Measurements from ENCODE around the gene FANCE. TPM values are rescaled to one million over a fixed set of nuclear protein-coding genes. Genes with fewer than 3 reads are reported as not detected.
A peak's percentile ranks its signal among the peaks of the same experiment; 100 is the strongest.

FANCE gene
- polyA plus RNA-seq, 1 donor (not counting 4 experiments of a cell fraction or from before 2014, with no cell fraction given), result 6.4 TPM

DNA sequence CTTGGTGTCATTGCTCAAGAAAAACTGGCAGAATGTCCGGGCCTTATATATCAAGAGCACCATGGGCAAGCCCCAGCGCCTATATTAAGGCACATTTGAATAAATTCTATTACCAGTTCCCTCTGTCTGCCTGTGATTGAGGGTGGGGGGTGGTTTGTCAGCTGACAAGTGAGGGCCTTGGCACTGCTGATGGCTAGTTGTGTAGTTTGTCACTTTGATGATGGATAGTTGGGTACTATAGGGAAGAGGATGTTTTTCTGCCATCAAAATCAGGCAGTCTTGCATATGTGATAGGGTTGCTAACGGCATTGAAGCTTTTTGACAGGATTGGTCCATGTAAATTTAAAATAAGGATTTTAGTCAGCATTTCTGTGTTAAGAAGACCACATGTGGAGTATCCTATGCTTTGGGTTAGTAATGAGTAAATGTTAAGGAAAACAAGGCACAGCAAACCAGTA is 18.6 kb downstream of the FANCE start:
- H3K9me3 ChIP-seq (ENCODE audit: control insufficient read depth, low read depth, low read length), result no peaks in the 10 kb centered on the region
- H3K9ac ChIP-seq (ENCODE audit: control insufficient read depth, extremely low read depth, insufficient read depth, low read length), result peak overlapping the region; percentile 98
- peaks cover 28% of the 10 kb centered on the region for H3K79me2 ChIP-seq (ENCODE audit: control insufficient read depth, insufficient read depth, low read length)
- FAIRE-seq (no peak), DNase-seq (ENCODE audit: low read depth, low spot score) (no peak)
- H3K27me3 ChIP-seq (ENCODE audit: control insufficient read depth, extremely low read depth, insufficient read depth, low read length), result no peaks in the 10 kb centered on the region
- H2AFZ ChIP-seq (ENCODE audit: control insufficient read depth, low read length), result no peak overlapping the region
- peaks cover 3% of the 10 kb centered on the region for H3K9me1 ChIP-seq (ENCODE audit: control insufficient read depth, extremely low read depth, insufficient read depth, low read length)
- H3K4me3 ChIP-seq (ENCODE audit: control insufficient read depth in 2 of 3, extremely low read depth in 1 of 3, insufficient read depth in 2 of 3, low read depth in 1 of 3, low read length in 3 of 3), result peak overlapping the region; percentile 81 to 94 (median 85)
- H3K27ac ChIP-seq (ENCODE audit: control insufficient read depth, insufficient read depth, low read length), result peak overlapping the region; percentile 92
- H3K4me2 ChIP-seq (ENCODE audit: control insufficient read depth, extremely low read depth, insufficient read depth, low read depth, low read length), result peak overlapping the region; percentile 92
- H3K4me1 ChIP-seq (ENCODE audit: control insufficient read depth, extremely low read depth, insufficient read depth, low read length), result peaks cover 15% of the 10 kb centered on the region
- peaks cover 41% of the 10 kb centered on the region for H4K20me1 ChIP-seq (ENCODE audit: control insufficient read depth, extremely low read depth, insufficient read depth, low read length)
- TF ChIP-seq EZH2 (IDR thresholded peaks at IDR 0.05; ENCODE audit: low read length), result no peak
- TF ChIP-seq, protein P1, sequence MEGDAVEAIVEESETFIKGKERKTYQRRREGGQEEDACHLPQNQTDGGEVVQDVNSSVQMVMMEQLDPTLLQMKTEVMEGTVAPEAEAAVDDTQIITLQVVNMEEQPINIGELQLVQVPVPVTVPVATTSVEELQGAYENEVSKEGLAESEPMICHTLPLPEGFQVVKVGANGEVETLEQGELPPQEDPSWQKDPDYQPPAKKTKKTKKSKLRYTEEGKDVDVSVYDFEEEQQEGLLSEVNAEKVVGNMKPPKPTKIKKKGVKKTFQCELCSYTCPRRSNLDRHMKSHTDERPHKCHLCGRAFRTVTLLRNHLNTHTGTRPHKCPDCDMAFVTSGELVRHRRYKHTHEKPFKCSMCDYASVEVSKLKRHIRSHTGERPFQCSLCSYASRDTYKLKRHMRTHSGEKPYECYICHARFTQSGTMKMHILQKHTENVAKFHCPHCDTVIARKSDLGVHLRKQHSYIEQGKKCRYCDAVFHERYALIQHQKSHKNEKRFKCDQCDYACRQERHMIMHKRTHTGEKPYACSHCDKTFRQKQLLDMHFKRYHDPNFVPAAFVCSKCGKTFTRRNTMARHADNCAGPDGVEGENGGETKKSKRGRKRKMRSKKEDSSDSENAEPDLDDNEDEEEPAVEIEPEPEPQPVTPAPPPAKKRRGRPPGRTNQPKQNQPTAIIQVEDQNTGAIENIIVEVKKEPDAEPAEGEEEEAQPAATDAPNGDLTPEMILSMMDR (optimal IDR thresholded peaks at IDR 0.05 in 1 of 3, IDR thresholded peaks at IDR 0.05 in 1 of 3, conservative IDR thresholded peaks at IDR 0.05 in 1 of 3; ENCODE audit: extremely low read depth in 1 of 3, insufficient read depth in 2 of 3, low read length in 3 of 3), result no peak
- H3K36me3 ChIP-seq (ENCODE audit: control insufficient read depth in 2 of 2, extremely low read depth in 1 of 2, insufficient read depth in 2 of 2, low read length in 2 of 2), result peaks cover 16 to 62% of the 10 kb centered on the region in 2 experiments
- dilution Hi-C loops (cut with MboI; ENCODE audit: extremely low pct_ligation_motif_present, low sequenced_read_pairs), result no loop called here

DNA sequence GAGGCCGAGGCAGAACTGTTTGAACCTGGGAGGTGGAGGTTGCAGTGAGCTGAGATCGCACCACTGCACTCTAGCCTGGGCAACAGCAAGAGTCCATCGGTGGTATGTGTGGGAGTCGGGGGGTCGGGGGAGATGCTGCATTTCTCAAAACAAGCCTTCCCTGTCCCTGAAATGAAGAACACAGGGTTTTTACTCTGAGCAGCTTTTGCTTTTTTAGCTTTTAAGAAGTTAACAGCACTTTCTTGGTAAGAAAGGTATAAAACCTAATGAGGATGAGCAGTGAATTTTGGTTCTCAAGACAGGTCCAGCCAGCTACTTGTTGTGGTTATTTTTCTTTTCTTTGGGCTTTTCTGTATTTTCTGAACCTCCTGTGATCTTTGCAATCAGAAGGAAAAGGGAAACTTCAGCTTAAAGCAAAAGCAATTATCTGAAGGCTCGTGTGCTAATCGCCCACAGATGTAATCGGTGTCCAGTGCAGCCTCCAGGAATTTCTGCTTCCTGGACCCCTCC is 19.8 kb downstream of the FANCE start:
- no peaks in the 10 kb centered on the region for H3K27me3 ChIP-seq (ENCODE audit: control insufficient read depth, extremely low read depth, insufficient read depth, low read length)
- DNase-seq (ENCODE audit: low read depth, low spot score), result no peak
- dilution Hi-C loops (cut with MboI; ENCODE audit: extremely low pct_ligation_motif_present, low sequenced_read_pairs), result no loop called here
- no peak for TF ChIP-seq EZH2 (IDR thresholded peaks at IDR 0.05; ENCODE audit: low read length)
- TF ChIP-seq, protein P1 (optimal IDR thresholded peaks at IDR 0.05 in 1 of 3, IDR thresholded peaks at IDR 0.05 in 1 of 3, conservative IDR thresholded peaks at IDR 0.05 in 1 of 3; ENCODE audit: extremely low read depth in 1 of 3, insufficient read depth in 2 of 3, low read length in 3 of 3), result no peak
- H2AFZ ChIP-seq (ENCODE audit: control insufficient read depth, low read length), result no peak overlapping the region
- H4K20me1 ChIP-seq (ENCODE audit: control insufficient read depth, extremely low read depth, insufficient read depth, low read length), result peaks cover 41% of the 10 kb centered on the region
- H3K9ac ChIP-seq (ENCODE audit: control insufficient read depth, extremely low read depth, insufficient read depth, low read length), result peak overlapping the region; percentile 43
- peaks cover 15% of the 10 kb centered on the region for H3K4me1 ChIP-seq (ENCODE audit: control insufficient read depth, extremely low read depth, insufficient read depth, low read length)
- peaks cover 3% of the 10 kb centered on the region for H3K9me1 ChIP-seq (ENCODE audit: control insufficient read depth, extremely low read depth, insufficient read depth, low read length)
- peaks cover 16 to 56% of the 10 kb centered on the region in 2 experiments for H3K36me3 ChIP-seq (ENCODE audit: control insufficient read depth in 2 of 2, extremely low read depth in 1 of 2, insufficient read depth in 2 of 2, low read length in 2 of 2)
- peak overlapping the region; percentile 5 for H3K27ac ChIP-seq (ENCODE audit: control insufficient read depth, insufficient read depth, low read length)
- peak overlapping the region in 1 of 3 experiments; percentile 0 for H3K4me3 ChIP-seq (ENCODE audit: control insufficient read depth in 2 of 3, extremely low read depth in 1 of 3, insufficient read depth in 2 of 3, low read depth in 1 of 3, low read length in 3 of 3)
- no peaks in the 10 kb centered on the region for H3K9me3 ChIP-seq (ENCODE audit: control insufficient read depth, low read depth, low read length)
- H3K4me2 ChIP-seq (ENCODE audit: control insufficient read depth, extremely low read depth, insufficient read depth, low read depth, low read length), result no peak overlapping the region
- FAIRE-seq, result no peak
- H3K79me2 ChIP-seq (ENCODE audit: control insufficient read depth, insufficient read depth, low read length), result peaks cover 28% of the 10 kb centered on the region
